GM12801 (cell line): ENCODE measurements around the gene GPR107.

ENCODE experiments used
- CTCF ChIP-seq: IDR thresholded peaks from one replicate; pipeline ENCODE4 v1.5.1; 2011; ENCODE audit warnings: control low read depth; ENCODE audit not compliant: insufficient read length; ENCODE audit errors: extremely low read depth

The GPR107 gene

DNA sequence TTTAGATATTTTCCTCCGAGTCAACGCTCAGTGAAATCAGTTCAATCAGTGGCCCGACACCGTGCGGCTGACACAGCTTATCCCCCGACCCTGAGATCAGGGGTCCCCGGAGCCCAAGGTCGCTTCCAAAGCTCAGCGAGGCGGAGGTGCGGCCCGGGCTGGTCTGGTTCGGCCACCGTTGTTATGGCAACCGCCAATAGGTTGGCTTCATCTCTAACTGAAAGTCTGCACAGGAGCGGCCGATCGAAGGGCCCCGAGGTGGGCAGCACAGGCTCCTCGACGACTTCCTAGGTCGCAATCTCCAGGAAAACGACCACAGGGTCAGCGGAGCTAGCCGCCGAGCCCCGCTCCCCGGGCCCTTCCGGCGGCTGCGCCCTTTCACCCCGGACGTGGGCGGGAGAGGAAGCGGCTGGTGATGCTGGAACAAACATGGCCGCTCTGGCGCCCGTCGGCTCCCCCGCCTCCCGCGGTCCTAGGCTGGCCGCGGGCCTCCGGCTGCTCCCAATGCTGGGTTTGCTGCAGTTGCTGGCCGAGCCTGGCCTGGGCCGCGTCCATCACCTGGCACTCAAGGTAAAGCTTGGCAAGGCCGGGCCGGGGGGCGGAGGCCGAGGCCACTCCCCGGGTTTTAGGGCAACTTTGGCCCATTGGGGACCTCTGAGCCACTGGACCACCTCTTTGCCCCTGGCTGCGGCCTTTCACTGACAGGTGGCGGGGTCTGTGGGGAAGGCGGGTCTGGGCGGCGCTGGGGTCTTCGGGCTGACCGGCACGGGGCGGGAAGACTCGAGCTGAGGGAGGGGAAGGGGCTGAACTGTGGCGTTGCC, at the start of gene GPR107:
GPR107 (plus strand) TSS at position 403 of the 821 bp plus-strand sequence; CDS start at position 430, 27 bp downstream.
- no peak for TF ChIP-seq CTCF

GRCh38 chr9:130003943-130004552, 49.7 kb upstream of the GPR107 start:
- no peak for TF ChIP-seq CTCF

DNA sequence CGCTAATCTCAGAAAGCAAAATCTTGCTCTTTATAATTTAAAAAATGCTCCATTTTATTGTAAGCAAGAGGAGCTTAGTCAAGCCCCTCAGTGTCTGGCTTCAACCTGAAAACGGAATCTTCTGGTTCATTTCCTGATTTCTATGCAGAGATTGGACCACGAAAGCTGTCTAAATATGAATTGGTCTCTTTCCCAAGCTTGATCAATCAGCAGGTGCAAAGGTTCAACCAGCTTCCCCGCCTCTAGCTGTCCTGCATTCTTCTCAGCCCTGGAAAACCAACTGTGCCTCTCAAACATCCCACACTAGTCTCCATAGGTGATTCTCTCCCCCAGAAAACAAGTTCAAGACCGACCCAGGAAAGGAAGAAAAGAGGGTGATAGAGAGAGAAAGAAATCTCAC, 45.2 kb upstream of the GPR107 start:
- TF ChIP-seq CTCF = no peak

- TF ChIP-seq CTCF = no peak
Measured at GRCh38 chr9:130010151-130010988, 43.3 kb upstream of the GPR107 start.

GRCh38 chr9:130013326-130013725, 40.4 kb upstream of the GPR107 start:
- TF ChIP-seq CTCF = no peak

- TF ChIP-seq CTCF = no peak
Measured at GRCh38 chr9:130015353-130016019, 38.2 kb upstream of the GPR107 start.
